ENCODE results near the gene SIX1.

Gene SIX1

GRCh38 chr14:60662982-60663381, 13.7 kb upstream of the SIX1 start:
- Histone ChIP-seq H3K4me2 (no peak overlapping the region), H3K4me3 (IDR thresholded peaks at IDR 0.05; ENCODE audit: insufficient read depth, low read depth, low read length) (no peak overlapping the region), H3K27ac (no peak overlapping the region), H3K4me1 (ENCODE audit: low read depth, poor library complexity, severe bottlenecking) (no peaks in the 10 kb centered on the region), H4K20me1 (ENCODE audit: insufficient read depth) (no peaks in the 10 kb centered on the region), H3K9ac (no peak overlapping the region), H3K79me2 (ENCODE audit: insufficient read depth, low read depth) (no peaks in the 10 kb centered on the region), H3K36me3 (ENCODE audit: insufficient read depth) (no peaks in the 10 kb centered on the region), H2AFZ (ENCODE audit: low read depth) (no peak overlapping the region), H3K27me3 (ENCODE audit: insufficient read depth, low read depth) (no peaks in the 10 kb centered on the region)
- TF ChIP-seq, protein P1, sequence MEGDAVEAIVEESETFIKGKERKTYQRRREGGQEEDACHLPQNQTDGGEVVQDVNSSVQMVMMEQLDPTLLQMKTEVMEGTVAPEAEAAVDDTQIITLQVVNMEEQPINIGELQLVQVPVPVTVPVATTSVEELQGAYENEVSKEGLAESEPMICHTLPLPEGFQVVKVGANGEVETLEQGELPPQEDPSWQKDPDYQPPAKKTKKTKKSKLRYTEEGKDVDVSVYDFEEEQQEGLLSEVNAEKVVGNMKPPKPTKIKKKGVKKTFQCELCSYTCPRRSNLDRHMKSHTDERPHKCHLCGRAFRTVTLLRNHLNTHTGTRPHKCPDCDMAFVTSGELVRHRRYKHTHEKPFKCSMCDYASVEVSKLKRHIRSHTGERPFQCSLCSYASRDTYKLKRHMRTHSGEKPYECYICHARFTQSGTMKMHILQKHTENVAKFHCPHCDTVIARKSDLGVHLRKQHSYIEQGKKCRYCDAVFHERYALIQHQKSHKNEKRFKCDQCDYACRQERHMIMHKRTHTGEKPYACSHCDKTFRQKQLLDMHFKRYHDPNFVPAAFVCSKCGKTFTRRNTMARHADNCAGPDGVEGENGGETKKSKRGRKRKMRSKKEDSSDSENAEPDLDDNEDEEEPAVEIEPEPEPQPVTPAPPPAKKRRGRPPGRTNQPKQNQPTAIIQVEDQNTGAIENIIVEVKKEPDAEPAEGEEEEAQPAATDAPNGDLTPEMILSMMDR (conservative IDR thresholded peaks at IDR 0.05; ENCODE audit: low read depth, low read length) = no peak

DNA sequence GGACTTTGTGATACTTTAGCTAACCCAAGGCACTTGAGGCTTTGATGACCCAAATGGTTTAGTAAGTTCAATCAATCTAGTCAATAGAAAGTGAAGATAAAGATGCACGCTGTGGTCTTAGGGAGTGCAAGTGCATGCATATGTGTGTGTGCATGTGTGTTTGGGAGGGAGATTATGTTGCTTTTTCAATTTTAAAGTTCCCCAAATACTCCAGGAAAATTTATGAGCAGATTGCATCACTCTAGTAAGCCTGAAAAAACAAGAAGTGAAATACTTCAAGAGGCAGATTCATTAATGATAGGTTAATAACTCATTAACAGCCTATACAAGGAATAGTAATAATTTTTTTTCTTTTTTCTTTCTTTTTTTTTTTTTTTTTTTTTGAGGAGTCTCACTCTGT, 12.4 kb upstream of the SIX1 start:
- Histone ChIP-seq H3K27ac (no peak overlapping the region), H3K27me3 (ENCODE audit: insufficient read depth, low read depth) (no peaks in the 10 kb centered on the region), H3K9ac (no peak overlapping the region), H3K4me3 (IDR thresholded peaks at IDR 0.05; ENCODE audit: insufficient read depth, low read depth, low read length) (no peak overlapping the region), H3K79me2 (ENCODE audit: insufficient read depth, low read depth) (no peaks in the 10 kb centered on the region), H3K36me3 (ENCODE audit: insufficient read depth) (no peaks in the 10 kb centered on the region), H2AFZ (ENCODE audit: low read depth) (no peak overlapping the region), H3K4me2 (no peak overlapping the region), H4K20me1 (ENCODE audit: insufficient read depth) (no peaks in the 10 kb centered on the region), H3K4me1 (ENCODE audit: low read depth, poor library complexity, severe bottlenecking) (no peaks in the 10 kb centered on the region)
- TF ChIP-seq, protein P1 (conservative IDR thresholded peaks at IDR 0.05; ENCODE audit: low read depth, low read length) = no peak

GRCh38 chr14:60658909-60659585, 9.8 kb upstream of the SIX1 start:
- H2AFZ ChIP-seq (ENCODE audit: low read depth) = no peak overlapping the region
- H3K27me3 ChIP-seq (ENCODE audit: insufficient read depth, low read depth) = no peaks in the 10 kb centered on the region; the same call in 1 of the 2 replicates
- H3K4me3 ChIP-seq (IDR thresholded peaks at IDR 0.05; ENCODE audit: insufficient read depth, low read depth, low read length) = no peak overlapping the region
- no peak overlapping the region for H3K9ac ChIP-seq
- H3K4me2 ChIP-seq = no peak overlapping the region
- TF ChIP-seq, protein P1 (conservative IDR thresholded peaks at IDR 0.05; ENCODE audit: low read depth, low read length) = no peak
- H3K4me1 ChIP-seq (ENCODE audit: low read depth, poor library complexity, severe bottlenecking) = no peaks in the 10 kb centered on the region
- H4K20me1 ChIP-seq (ENCODE audit: insufficient read depth) = no peaks in the 10 kb centered on the region
- H3K27ac ChIP-seq = no peak overlapping the region
- H3K79me2 ChIP-seq (ENCODE audit: insufficient read depth, low read depth) = no peaks in the 10 kb centered on the region
- no peaks in the 10 kb centered on the region for H3K36me3 ChIP-seq (ENCODE audit: insufficient read depth)

DNA sequence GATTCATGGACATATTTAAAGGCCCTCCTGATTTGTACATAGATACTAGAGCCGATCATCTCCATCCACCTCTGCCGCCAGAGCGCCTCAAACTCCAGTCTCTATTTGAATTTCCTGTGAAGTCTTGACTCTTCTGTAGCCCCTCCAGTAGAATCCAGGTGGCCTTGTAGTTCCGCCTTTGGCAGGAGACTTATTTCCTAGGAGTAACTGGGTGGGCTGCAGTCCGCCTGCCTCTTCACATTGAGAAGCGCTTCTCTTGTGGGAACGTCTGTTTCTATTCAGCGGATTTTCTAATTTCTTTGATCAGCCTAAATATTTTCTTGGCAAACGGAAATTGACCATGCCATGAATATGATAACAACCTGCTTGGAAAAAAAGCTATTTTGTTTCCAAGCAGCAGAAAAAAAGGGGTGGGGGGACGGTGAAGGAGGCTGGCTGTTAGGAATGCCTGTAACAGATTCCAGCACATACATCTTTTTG, 9.0 kb upstream of the SIX1 start:
- Histone ChIP-seq H3K27ac (no peak overlapping the region), H3K36me3 (ENCODE audit: insufficient read depth) (no peaks in the 10 kb centered on the region), H4K20me1 (ENCODE audit: insufficient read depth) (no peaks in the 10 kb centered on the region), H3K27me3 (ENCODE audit: insufficient read depth, low read depth) (peaks cover 4% of the 10 kb centered on the region), H3K9ac (no peak overlapping the region), H3K4me2 (peak overlapping the region; percentile 81; the same call in 1 of the 2 replicates), H2AFZ (ENCODE audit: low read depth) (peak overlapping the region; percentile 98; the same call in 1 of the 2 replicates), H3K79me2 (ENCODE audit: insufficient read depth, low read depth) (no peaks in the 10 kb centered on the region), H3K4me3 (IDR thresholded peaks at IDR 0.05; ENCODE audit: insufficient read depth, low read depth, low read length) (no peak overlapping the region), H3K4me1 (ENCODE audit: low read depth, poor library complexity, severe bottlenecking) (no peaks in the 10 kb centered on the region)
- TF ChIP-seq, protein P1 (conservative IDR thresholded peaks at IDR 0.05; ENCODE audit: low read depth, low read length) = no peak
